Left lung (tissue), 10 donors: ENCODE data around the gene JPH3. TPM values are rescaled to one million over a fixed set of nuclear protein-coding genes. Genes with fewer than 3 reads are reported as not detected.

Source experiments
- ATAC-seq: fragments of 200-7000 bp; cut with Tn5 transposase; one replicate; pipeline ENCODE4 v1.9.1; 2020; ENCODE audit warnings: moderate library complexity
- DNase-seq, 4 donors: peaks; one replicate each; pipeline ENCODE4 v3.0.0-alpha.2; 2013 to 2020
- H3K27ac ChIP-seq, 2 donors: fragments of 200-600 bp; sonication (generic) in 1 of 2; one replicate each; pipeline versions ENCODE4 v1.5.0 to v1.8.0; 2020 to 2021
- H3K27me3 ChIP-seq, 2 donors: fragments of 200-600 bp; sonication (generic) in 1 of 2; one replicate each; pipeline versions ENCODE4 v1.5.0 to v1.8.0; 2020 to 2021
- H3K36me3 ChIP-seq, 2 donors: fragments of 200-600 bp; sonication (generic) in 1 of 2; one replicate each; pipeline versions ENCODE4 v1.5.0 to v1.8.0; 2020 to 2021
- H3K4me1 ChIP-seq, 2 donors: fragments of 200-600 bp; one replicate each; pipeline ENCODE4 v1.8.0; 2021
- H3K4me3 ChIP-seq, 2 donors: fragments of 200-600 bp; sonication (generic) in 1 of 2; one replicate each; pipeline versions ENCODE4 v1.5.0 to v1.8.0; 2020 to 2021; ENCODE audit warnings: mild to moderate bottlenecking in 1 of 2
- H3K9me3 ChIP-seq, 2 donors: fragments of 200-600 bp; sonication (generic) in 1 of 2; one replicate each; pipeline versions ENCODE4 v1.5.0 to v1.8.0; 2020 to 2021
- intact Hi-C, 2 donors: fragments of 100-400 bp; cut with DNase I; formaldehyde crosslinking; loops; one replicate each; pipeline versions ENCODE4 v1.11.2 to v1.14.2; 2022
- polyA plus RNA-seq, 6 donors: library from polyadenylated mRNA; unstranded; fragments of 120-200 nt; gene quantifications; one replicate each; pipeline ENCODE4 v1.2.1, GENCODE V29; 2013; ENCODE audit not compliant: insufficient read length in 6 of 6
- total RNA-seq, 2 donors: library from RNA; stranded (reverse); fragmentation: NEBNext Ultra II Directional; extraction: Animal tissue kit (Norgen Biotek cat#: 25700); gene quantifications; one replicate each; pipeline ENCODE4 v1.2.1, GENCODE V29; 2021
- TF ChIP-seq, protein P1 (sequence below), 2 donors: fragments of 200-600 bp; sonication (generic) in 1 of 2; IDR thresholded peaks; one replicate each; pipeline versions ENCODE4 v1.5.0 to v1.8.0; 2021; ENCODE audit warnings: antibody characterized with exemption in 2 of 2
- donor health status: DM: no; HTN: yes; CAD: no.
- donor health status: DM: no; HTN: no; CAD: no.

JPH3 gene
- total and polyA plus RNA-seq, 8 donors: 0.06 to 2.5 (median 1.2) TPM; not detected in 1

DNA sequence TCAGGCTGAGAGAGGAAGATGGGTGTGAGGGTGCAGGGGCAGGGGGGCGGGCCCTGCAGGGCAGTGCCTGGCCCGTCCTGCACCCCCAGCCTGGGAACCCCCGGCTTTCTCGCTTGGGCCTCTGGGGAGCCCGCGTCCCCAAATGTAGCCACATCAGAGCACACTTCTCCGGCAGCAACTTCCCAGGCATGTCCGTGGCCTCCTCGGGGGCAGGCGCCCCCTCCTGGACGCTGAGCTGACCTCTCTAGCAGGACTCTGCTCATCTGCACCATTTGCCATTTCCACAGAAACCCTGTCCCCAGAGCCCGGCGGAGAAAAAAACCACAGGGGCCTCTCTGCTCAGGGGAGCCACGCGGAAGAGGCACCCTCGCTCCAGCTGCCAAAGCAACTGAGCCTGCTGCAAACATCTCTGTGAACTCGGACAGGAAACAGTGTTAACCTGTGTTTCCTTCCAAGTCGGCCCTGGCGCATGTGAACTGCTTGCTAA, 100.1 kb downstream of the JPH3 start:
- no peak overlapping the region for H3K27ac ChIP-seq
- TF ChIP-seq, protein P1, sequence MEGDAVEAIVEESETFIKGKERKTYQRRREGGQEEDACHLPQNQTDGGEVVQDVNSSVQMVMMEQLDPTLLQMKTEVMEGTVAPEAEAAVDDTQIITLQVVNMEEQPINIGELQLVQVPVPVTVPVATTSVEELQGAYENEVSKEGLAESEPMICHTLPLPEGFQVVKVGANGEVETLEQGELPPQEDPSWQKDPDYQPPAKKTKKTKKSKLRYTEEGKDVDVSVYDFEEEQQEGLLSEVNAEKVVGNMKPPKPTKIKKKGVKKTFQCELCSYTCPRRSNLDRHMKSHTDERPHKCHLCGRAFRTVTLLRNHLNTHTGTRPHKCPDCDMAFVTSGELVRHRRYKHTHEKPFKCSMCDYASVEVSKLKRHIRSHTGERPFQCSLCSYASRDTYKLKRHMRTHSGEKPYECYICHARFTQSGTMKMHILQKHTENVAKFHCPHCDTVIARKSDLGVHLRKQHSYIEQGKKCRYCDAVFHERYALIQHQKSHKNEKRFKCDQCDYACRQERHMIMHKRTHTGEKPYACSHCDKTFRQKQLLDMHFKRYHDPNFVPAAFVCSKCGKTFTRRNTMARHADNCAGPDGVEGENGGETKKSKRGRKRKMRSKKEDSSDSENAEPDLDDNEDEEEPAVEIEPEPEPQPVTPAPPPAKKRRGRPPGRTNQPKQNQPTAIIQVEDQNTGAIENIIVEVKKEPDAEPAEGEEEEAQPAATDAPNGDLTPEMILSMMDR (IDR thresholded peaks at IDR 0.05): peak in 1 of 2 donors; percentile 20
- no peak for ATAC-seq
- H3K9me3 ChIP-seq: no peaks in the 10 kb centered on the region
- no peaks in the 10 kb centered on the region for H3K4me1 ChIP-seq
- peaks cover 0 to 70% of the 10 kb centered on the region in 2 donors for H3K36me3 ChIP-seq
- H3K27me3 ChIP-seq: no peaks in the 10 kb centered on the region
- intact Hi-C loops: no loop called here
- peak in 1 of 4 donors; percentile 41 for DNase-seq
- H3K4me3 ChIP-seq: no peak overlapping the region

GRCh38 chr16:87703071-87703470, 100.8 kb downstream of the JPH3 start:
- Histone ChIP-seq H3K9me3 (no peaks in the 10 kb centered on the region), H3K36me3 (peaks cover 0 to 73% of the 10 kb centered on the region in 2 donors), H3K27ac (no peak overlapping the region), H3K4me3 (no peak overlapping the region), H3K4me1 (no peaks in the 10 kb centered on the region), H3K27me3 (no peaks in the 10 kb centered on the region)
- ATAC-seq: no peak
- intact Hi-C loops: no loop called here
- TF ChIP-seq, protein P1 (IDR thresholded peaks at IDR 0.05): no peak
- no peak for DNase-seq

- H3K36me3 ChIP-seq: peaks cover 0 to 73% of the 10 kb centered on the region in 2 donors
- no peak overlapping the region for H3K4me3 ChIP-seq
- no peaks in the 10 kb centered on the region for H3K4me1 ChIP-seq
- DNase-seq (no peak), ATAC-seq (no peak)
- intact Hi-C loops: no loop called here
- H3K27me3 ChIP-seq: no peaks in the 10 kb centered on the region
- no peaks in the 10 kb centered on the region for H3K9me3 ChIP-seq
- no peak overlapping the region for H3K27ac ChIP-seq
- TF ChIP-seq, protein P1 (IDR thresholded peaks at IDR 0.05): no peak
Measured at GRCh38 chr16:87703835-87704375, 101.6 kb downstream of the JPH3 start.

- ATAC-seq: no peak
- intact Hi-C loops: no loop called here
Measured at GRCh38 chr16:87704754-87705353, 102.5 kb downstream of the JPH3 start.

GRCh38 chr16:87705771-87706277, 103.5 kb downstream of the JPH3 start:
- DNase-seq: peak in 3 of 4 donors; percentile 54 to 80 (median 57)
- H3K4me3 ChIP-seq: no peak overlapping the region
- peak; percentile 90 for ATAC-seq
- no peaks in the 10 kb centered on the region for H3K4me1 ChIP-seq
- no peak overlapping the region for H3K27ac ChIP-seq
- TF ChIP-seq, protein P1 (IDR thresholded peaks at IDR 0.05): no peak
- no peaks in the 10 kb centered on the region for H3K27me3 ChIP-seq
- H3K36me3 ChIP-seq: peaks cover 0 to 79% of the 10 kb centered on the region in 2 donors
- intact Hi-C loops: no loop called here
- no peaks in the 10 kb centered on the region for H3K9me3 ChIP-seq

More at GRCh38 chr16:87704754-87705353, 102.5 kb downstream of the JPH3 start:
- H3K27me3 ChIP-seq: no peaks in the 10 kb centered on the region
- DNase-seq: no peak
- no peak overlapping the region for H3K27ac ChIP-seq
- TF ChIP-seq, protein P1 (IDR thresholded peaks at IDR 0.05): no peak
- H3K4me3 ChIP-seq: no peak overlapping the region
- H3K4me1 ChIP-seq: no peaks in the 10 kb centered on the region
- peaks cover 0 to 73% of the 10 kb centered on the region in 2 donors for H3K36me3 ChIP-seq
- no peaks in the 10 kb centered on the region for H3K9me3 ChIP-seq
